HG03432 (cell line): ENCODE measurements around the gene GIMAP2.

Source experiments
- ATAC-seq: cut with Tn5 transposase; IDR thresholded peaks from one replicate; pipeline ENCODE4 v1.9.1; 2021; ENCODE audit warnings: mild to moderate bottlenecking, moderate library complexity; ENCODE audit not compliant: unreplicated experiment

GIMAP2 gene

DNA sequence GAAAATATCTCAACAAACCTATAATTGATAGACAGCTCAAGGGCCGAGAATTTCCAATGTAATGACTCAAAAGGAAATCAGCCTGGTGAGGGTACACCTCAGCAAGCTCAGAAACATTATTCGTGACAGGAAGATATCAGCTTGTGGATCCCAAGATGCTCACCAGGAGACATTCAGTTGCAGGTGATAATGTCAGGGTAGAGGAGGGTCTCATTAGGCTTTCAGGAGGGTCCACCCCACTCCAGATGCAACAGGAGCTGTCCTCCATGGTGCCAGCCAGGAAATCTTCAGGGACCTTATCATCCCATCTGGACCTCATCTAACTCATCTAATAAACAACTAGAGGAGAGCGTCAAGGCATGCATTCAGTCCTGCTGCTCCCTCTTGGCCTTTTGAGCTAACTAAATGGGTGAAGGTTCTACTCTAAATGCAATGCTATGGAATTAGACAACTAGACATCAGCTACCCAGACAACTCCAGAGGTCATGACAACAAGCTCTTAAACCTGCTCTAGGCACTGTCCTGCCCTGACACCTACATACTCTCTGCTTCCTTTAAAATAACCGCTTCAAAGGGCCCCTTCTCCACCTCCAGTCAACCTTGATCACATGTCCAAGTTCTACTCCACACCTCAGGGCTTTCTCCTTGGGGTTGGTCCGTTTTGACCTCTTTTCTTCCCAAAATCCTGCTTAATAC, 47.4 kb downstream of the GIMAP2 start:
- no peak for ATAC-seq

DNA sequence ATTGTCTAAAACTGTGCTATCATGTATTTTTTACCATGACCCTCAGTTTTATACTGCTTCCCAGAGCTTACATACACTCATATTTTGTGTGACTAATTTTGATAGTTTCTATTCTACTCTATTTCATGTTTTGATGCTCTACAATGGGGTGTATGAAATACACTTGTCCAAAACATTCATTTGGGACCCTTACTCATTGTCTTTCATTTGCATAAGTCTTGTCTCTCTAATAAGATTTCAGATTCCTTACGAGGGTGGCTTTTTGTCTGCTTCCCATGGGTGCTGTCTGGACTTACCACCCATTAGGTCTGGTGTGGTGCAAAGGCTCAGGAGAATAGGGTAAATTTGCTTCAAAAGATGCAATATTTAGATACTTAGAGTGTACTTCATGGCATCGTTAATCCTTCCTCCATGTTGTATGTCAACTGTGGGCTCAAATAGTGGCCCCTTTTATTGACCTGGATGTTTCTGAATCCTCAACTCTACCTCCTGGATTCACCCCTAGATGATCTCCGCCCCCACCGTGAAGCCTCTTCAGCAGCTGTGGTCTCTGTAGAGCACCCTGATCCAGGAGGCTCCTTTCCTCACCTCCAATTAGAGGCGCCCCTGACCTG, 48.1 kb downstream of the GIMAP2 start:
- no peak for ATAC-seq

DNA sequence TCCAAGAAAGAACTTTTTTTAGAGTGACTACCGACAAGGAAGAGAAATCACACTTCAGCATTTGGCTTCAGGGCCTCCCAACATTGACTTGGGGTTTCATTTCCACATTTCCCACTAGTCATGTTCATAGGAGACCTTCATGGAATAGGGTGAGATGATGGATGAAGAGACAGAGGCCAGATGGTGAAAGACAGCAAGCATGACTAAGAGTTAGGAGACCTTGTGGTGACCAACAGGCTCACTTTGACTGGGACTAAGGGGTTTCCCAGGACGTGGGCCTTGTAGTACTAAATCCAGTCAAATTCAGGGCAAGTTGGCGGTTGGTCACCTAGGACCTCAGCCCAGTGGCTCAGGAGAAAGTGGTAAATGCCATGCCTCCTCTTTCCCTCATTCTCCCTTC, 48.7 kb downstream of the GIMAP2 start:
- ATAC-seq, result no peak

GRCh38 chr7:150735596-150736358, 50.3 kb downstream of the GIMAP2 start:
- ATAC-seq, result no peak

DNA sequence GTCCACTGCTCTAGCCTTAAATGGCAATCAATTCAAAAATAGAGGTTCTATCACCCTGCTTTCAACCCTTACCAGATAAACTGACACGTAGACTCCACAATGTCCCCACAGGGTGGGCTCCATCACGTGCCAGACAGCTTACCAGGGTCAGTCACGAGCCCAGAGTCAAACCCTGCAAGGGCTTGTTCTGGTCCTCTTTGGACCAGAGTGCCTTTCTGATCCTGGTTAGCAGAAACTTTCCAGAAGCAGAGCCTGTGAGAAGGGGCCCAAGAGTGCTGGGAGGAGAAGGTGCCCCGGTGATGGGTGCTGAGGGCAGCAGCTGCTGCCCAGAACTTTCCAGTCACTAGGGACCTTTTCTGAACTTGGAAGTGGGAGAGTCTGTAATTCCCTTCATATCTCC, 51.4 kb downstream of the GIMAP2 start:
- peak; percentile 3 for ATAC-seq

DNA sequence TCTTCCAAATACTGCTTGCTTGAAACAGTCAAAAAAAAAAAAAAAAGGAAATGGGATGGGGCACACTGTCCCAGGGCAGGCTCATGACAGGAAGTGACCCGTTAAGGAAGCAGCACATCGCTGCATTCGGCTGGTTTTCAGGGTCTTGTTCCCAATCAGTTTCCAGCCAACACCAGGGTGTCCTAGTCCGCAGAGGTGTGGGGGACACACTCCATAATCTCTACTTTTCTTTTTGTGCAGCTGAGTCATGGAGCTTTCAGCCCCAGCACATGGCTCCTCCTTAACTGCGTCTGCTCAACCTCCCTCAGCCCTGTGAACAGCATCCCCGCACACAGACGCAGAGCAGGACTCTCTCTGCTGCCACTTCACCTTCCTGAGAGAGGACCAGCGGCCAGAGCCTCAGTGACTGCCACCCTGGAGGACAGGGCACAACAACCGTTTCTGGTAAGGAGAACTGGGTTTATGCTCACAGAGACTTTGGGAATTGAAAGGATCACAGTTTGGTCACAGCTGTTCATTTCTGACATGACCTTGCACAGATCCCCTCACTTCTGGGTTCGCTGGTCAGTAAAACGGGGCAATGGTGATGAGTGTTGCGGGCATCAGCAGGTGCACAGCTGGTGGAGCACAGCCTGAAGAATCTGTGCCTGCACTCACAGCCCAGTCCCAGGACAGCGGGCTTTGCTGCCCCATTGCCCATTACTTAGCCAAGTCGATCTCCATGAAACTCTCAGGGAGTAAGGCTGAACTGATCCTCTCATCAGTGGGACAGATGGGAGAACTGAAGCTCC, 52.0 kb downstream of the GIMAP2 start, which contains the start of gene GIMAP5:
Gene GIMAP5 (plus strand): TSS at position 154 of the 791 bp plus-strand sequence. CDS start 3,467 bp downstream, outside the sequence.
- ATAC-seq, result peak; percentile 57

- no peak for ATAC-seq
Measured at GRCh38 chr7:150738092-150738491, 52.6 kb downstream of the GIMAP2 start.

GRCh38 chr7:150738591-150739001, 53.1 kb downstream of the GIMAP2 start:
- no peak for ATAC-seq

- ATAC-seq, result no peak
Measured at GRCh38 chr7:150739033-150739432, 53.5 kb downstream of the GIMAP2 start.

DNA sequence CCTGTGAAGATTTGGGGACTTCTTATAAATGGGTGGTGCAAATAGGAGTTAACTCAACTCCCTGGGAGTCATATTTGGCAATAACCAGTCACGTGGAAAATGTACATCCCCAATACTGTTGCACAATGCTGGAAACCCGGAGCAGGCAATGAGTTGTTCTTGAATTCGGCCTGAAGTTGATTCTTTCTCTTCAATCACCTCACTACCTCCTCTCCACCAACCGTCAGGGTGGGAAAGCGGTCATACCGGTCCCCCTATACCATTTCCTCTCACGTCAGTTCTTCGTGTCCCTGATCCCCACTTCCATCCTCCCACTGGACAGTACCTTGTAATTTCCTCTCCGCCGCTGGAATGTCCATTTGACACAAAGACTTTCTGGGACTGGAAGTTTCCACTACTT, 54.5 kb downstream of the GIMAP2 start:
- ATAC-seq, result no peak

DNA sequence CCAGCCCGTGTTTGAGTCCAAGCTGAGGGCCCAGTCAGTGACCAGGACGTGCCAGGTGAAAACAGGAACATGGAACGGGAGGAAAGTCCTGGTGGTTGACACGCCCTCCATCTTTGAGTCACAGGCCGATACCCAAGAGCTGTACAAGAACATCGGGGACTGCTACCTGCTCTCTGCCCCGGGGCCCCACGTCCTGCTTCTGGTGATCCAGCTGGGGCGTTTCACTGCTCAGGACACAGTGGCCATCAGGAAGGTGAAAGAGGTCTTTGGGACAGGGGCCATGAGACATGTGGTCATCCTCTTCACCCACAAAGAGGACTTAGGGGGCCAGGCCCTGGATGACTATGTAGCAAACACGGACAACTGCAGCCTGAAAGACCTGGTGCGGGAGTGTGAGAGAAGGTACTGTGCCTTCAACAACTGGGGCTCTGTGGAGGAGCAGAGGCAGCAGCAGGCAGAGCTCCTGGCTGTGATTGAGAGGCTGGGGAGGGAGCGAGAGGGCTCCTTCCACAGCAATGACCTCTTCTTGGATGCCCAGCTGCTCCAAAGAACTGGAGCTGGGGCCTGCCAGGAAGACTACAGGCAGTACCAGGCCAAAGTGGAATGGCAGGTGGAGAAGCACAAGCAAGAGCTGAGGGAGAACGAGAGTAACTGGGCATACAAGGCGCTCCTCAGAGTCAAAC, 56.9 kb downstream of the GIMAP2 start:
- ATAC-seq, result no peak
